GM19452 (cell line): ENCODE measurements around the gene C20orf144.
"Not testable (repeated sequence)": the region's sequence is repeated elsewhere in the genome, so short reads cannot be mapped to it uniquely, and the experiment has no call there.

ENCODE experiments used
- ATAC-seq: cut with Tn5 transposase; IDR thresholded peaks from one replicate; pipeline ENCODE4 v1.9.1; 2021; ENCODE audit not compliant: unreplicated experiment

The C20orf144 gene

GRCh38 chr20:33662172-33662571, at the start of gene C20orf144:
Gene C20orf144 (plus strand): TSS chr20:33662327. CDS start chr20:33662346, 19 bp downstream.
- ATAC-seq: no peak

GRCh38 chr20:33621717-33622400, 40.3 kb upstream of the C20orf144 start:
- no peak for ATAC-seq

GRCh38 chr20:33622705-33623365, 39.3 kb upstream of the C20orf144 start:
- no peak for ATAC-seq

GRCh38 chr20:33624399-33624798, 37.7 kb upstream of the C20orf144 start:
- ATAC-seq: no peak

GRCh38 chr20:33626190-33626589, 35.9 kb upstream of the C20orf144 start:
- no peak for ATAC-seq

GRCh38 chr20:33627577-33628216, 34.4 kb upstream of the C20orf144 start:
- no peak for ATAC-seq

- ATAC-seq: no peak
Observed at GRCh38 chr20:33629533-33629932, 32.6 kb upstream of the C20orf144 start.

- no peak for ATAC-seq
Observed at GRCh38 chr20:33629979-33630378, 32.1 kb upstream of the C20orf144 start.

GRCh38 chr20:33630507-33630906, 31.6 kb upstream of the C20orf144 start:
- ATAC-seq: no peak

- not testable (repeated sequence) for ATAC-seq
Observed at GRCh38 chr20:33631910-33632309, 30.2 kb upstream of the C20orf144 start.

- ATAC-seq: no peak
Observed at GRCh38 chr20:33635341-33635740, 26.8 kb upstream of the C20orf144 start.

- ATAC-seq: no peak
Observed at GRCh38 chr20:33636776-33637175, 25.4 kb upstream of the C20orf144 start.

- no peak for ATAC-seq
Observed at GRCh38 chr20:33640287-33640686, 21.8 kb upstream of the C20orf144 start.

- ATAC-seq: no peak
Observed at GRCh38 chr20:33644313-33645071, 17.6 kb upstream of the C20orf144 start.

GRCh38 chr20:33645072-33645358, 17.1 kb upstream of the C20orf144 start:
- ATAC-seq: no peak

GRCh38 chr20:33645396-33645795, 16.7 kb upstream of the C20orf144 start:
- no peak for ATAC-seq

GRCh38 chr20:33646191-33646590, 15.9 kb upstream of the C20orf144 start:
- ATAC-seq: no peak

- not testable (repeated sequence) for ATAC-seq
Observed at GRCh38 chr20:33646959-33647602, 15.0 kb upstream of the C20orf144 start.

- peak; percentile 75 for ATAC-seq
Observed at GRCh38 chr20:33647603-33648395, 14.3 kb upstream of the C20orf144 start.

GRCh38 chr20:33648396-33649004, 13.6 kb upstream of the C20orf144 start:
- no peak for ATAC-seq
